ENCODE data around the gene ATP1B1. TPM values are rescaled to one million over a fixed set of nuclear protein-coding genes. Genes with fewer than 3 reads are reported as not detected.

The ATP1B1 gene
- total and polyA plus RNA-seq, 2 of the 13 experiments (the other 11 are each of a cell fraction or from before 2014, with no cell fraction given), result 134 to 135 TPM

- TF ChIP-seq ZNF580 (CRISPR knock-in tag; IDR thresholded peaks at IDR 0.05; ENCODE audit: borderline replicate concordance, low read depth), result 0 out of 2 replicates have a peak, but pooled peaks have one; percentile 37
- peak; percentile 85; the same call in 1 of the 2 replicates for TF ChIP-seq NCOA2 (CRISPR knock-in tag; IDR thresholded peaks at IDR 0.05)
- TF ChIP-seq ZBTB1 (CRISPR knock-in tag; IDR thresholded peaks at IDR 0.05; ENCODE audit: borderline replicate concordance), result peak; percentile 35; the same call in 1 of the 2 replicates
- TF ChIP-seq HMG20B (CRISPR knock-in tag; conservative IDR thresholded peaks at IDR 0.05), result peak; percentile 84
- TF ChIP-seq ZSCAN12 (CRISPR knock-in tag; IDR thresholded peaks at IDR 0.05), result 0 out of 2 replicates have a peak, but pooled peaks have one; percentile 23
- no peak; the same call in 1 of the 2 replicates for TF ChIP-seq KDM4B (CRISPR knock-in tag; IDR thresholded peaks at IDR 0.05)
- TF ChIP-seq HOXA5 (CRISPR knock-in tag; IDR thresholded peaks at IDR 0.05), result peak; percentile 65
- peak; percentile 60 for TF ChIP-seq ZBTB20 (CRISPR knock-in tag; IDR thresholded peaks at IDR 0.05; ENCODE audit: borderline replicate concordance, low read depth)
- TF ChIP-seq HDAC1 (CRISPR knock-in tag; IDR thresholded peaks at IDR 0.05), result peak; percentile 80
- no peak for TF ChIP-seq ZNF446 (CRISPR knock-in tag; IDR thresholded peaks at IDR 0.05)
- no peak; the same call in none of the 2 replicates for TF ChIP-seq PHF8 (CRISPR knock-in tag; IDR thresholded peaks at IDR 0.05)
- peak; percentile 28; the same call in 1 of the 2 replicates for TF ChIP-seq CSRNP1 (CRISPR knock-in tag; IDR thresholded peaks at IDR 0.05)
- TF ChIP-seq PAX8 (CRISPR knock-in tag; IDR thresholded peaks at IDR 0.05; ENCODE audit: borderline replicate concordance), result no peak
- TF ChIP-seq KDM3A (CRISPR knock-in tag; IDR thresholded peaks at IDR 0.05; ENCODE audit: low read depth), result peak; percentile 27; the same call in 1 of the 2 replicates
- TF ChIP-seq ZNF101 (CRISPR knock-in tag; IDR thresholded peaks at IDR 0.05; ENCODE audit: borderline replicate concordance, low read depth), result 0 out of 2 replicates have a peak, but pooled peaks have one; percentile 31
- TF ChIP-seq IKZF5 (CRISPR knock-in tag; IDR thresholded peaks at IDR 0.05), result peak; percentile 66; the same call in 1 of the 2 replicates
- peak; percentile 81; the same call in 1 of the 2 replicates for TF ChIP-seq REPIN1 (CRISPR knock-in tag; IDR thresholded peaks at IDR 0.05; ENCODE audit: borderline replicate concordance, low read depth)
- peak; percentile 82; the same call in 1 of the 2 replicates for TF ChIP-seq RFXAP (CRISPR knock-in tag; IDR thresholded peaks at IDR 0.05; ENCODE audit: borderline replicate concordance)
- TF ChIP-seq DPF2 (CRISPR knock-in tag; IDR thresholded peaks at IDR 0.05; ENCODE audit: borderline replicate concordance, low read depth), result peak; percentile 59; the same call in 1 of the 2 replicates
- peak; percentile 74 for TF ChIP-seq ISL2 (CRISPR knock-in tag; IDR thresholded peaks at IDR 0.05)
- TF ChIP-seq MAX (IDR thresholded peaks at IDR 0.05), result peak; percentile 84
- TF ChIP-seq ZNF784 (CRISPR knock-in tag; IDR thresholded peaks at IDR 0.05; ENCODE audit: borderline replicate concordance), result peak; percentile 86; the same call in 1 of the 2 replicates
- no peak for TF ChIP-seq ZNF12 (CRISPR knock-in tag; IDR thresholded peaks at IDR 0.05)
These were observed 926 bp upstream of the ATP1B1 start (continued) for GRCh38 chr1:169105434-169106094.
